Caco-2 (cell line): ENCODE results near the gene FAM89B. TPM values are rescaled to one million over a fixed set of nuclear protein-coding genes. Genes with fewer than 3 reads are reported as not detected.

Experiments used
- BruUV-seq: library from RNA; stranded (reverse); fragments of 400-500 nt; replicated peaks from 2 replicates; lab custom pipeline; 2021; lab: Mats Ljungman, UMichigan
- CTCF ChIA-PET: fragments of 300-600 bp; sonication (Branson Sonifier 250); formaldehyde crosslinking; loops from one replicate; lab custom pipeline; 2022; ENCODE audit warnings: antibody characterized with exemption; lab: Charles Lee
- POLR2A ChIA-PET: fragments of 300-600 bp; sonication (Branson Sonifier 250); formaldehyde crosslinking; loops from one replicate; lab custom pipeline; 2022; ENCODE audit warnings: antibody characterized with exemption; lab: Charles Lee
- DNase-seq, 2 experiments: peaks; one replicate each; pipeline versions ENCODE4 v3.0.0 to v3.0.0-alpha.2; 2020 to 2022
- H3K27me3 ChIP-seq: replicated peaks from 2 replicates; pipeline ENCODE4 v1.6.0; 2011; ENCODE audit warnings: low read length; ENCODE audit not compliant: control insufficient read depth, insufficient read depth
- H3K36me3 ChIP-seq: 2 replicates; pipeline ENCODE4 v1.5.1; 2011; ENCODE audit warnings: low read length; ENCODE audit not compliant: control insufficient read depth, insufficient read depth
- H3K4me1 ChIP-seq: fragments of 250-450 bp; sonication (Bioruptor Pico); 2 replicates; pipeline ENCODE4 v1.5.1; 2020; ENCODE audit warnings: mild to moderate bottlenecking
- H3K4me3 ChIP-seq: 2 replicates; pipeline ENCODE4 v1.5.1; 2011; ENCODE audit warnings: low read depth, mild to moderate bottlenecking, control low read depth, low read length
- H3K9me3 ChIP-seq: fragments of 250-450 bp; sonication (Bioruptor Pico); 2 replicates; pipeline ENCODE4 v1.5.1; 2020; ENCODE audit warnings: mild to moderate bottlenecking, moderate library complexity
- H3K27ac Mint-ChIP-seq: one replicate; pipeline ENCODE4 v1.8.0; 2022; ENCODE audit warnings: mixed read lengths; ENCODE audit not compliant: unreplicated experiment
- H3K27me3 Mint-ChIP-seq: one replicate; pipeline ENCODE4 v1.8.0; 2022; ENCODE audit warnings: mixed read lengths; ENCODE audit not compliant: insufficient read depth, unreplicated experiment
- H3K36me3 Mint-ChIP-seq: one replicate; pipeline ENCODE4 v1.8.0; 2022; ENCODE audit warnings: mild to moderate bottlenecking, mixed read lengths; ENCODE audit not compliant: insufficient read depth, unreplicated experiment
- H3K4me1 Mint-ChIP-seq: one replicate; pipeline ENCODE4 v1.8.0; 2022; ENCODE audit warnings: low read depth, mixed read lengths; ENCODE audit not compliant: unreplicated experiment
- H3K4me3 Mint-ChIP-seq: one replicate; pipeline ENCODE4 v1.8.0; 2022; ENCODE audit warnings: mild to moderate bottlenecking, moderate library complexity, mixed read lengths; ENCODE audit not compliant: unreplicated experiment
- H3K9me3 Mint-ChIP-seq: one replicate; pipeline ENCODE4 v1.8.0; 2022; ENCODE audit warnings: mixed read lengths; ENCODE audit not compliant: unreplicated experiment
- CTCF ChIP-seq, 2 experiments: fragments of 200-600 bp in 1 of 2; IDR thresholded peaks; 1 replicate in 1 of 2; 2 replicates in 1 of 2; pipeline versions ENCODE4 v1.5.1 to v1.8.0; 2011 to 2022; ENCODE audit warnings: antibody characterized with exemption in 1 of 2, control low read depth in 1 of 2, inconsistent platforms in 1 of 2, low read depth in 1 of 2, low read length in 1 of 2, mild to moderate bottlenecking in 1 of 2, moderate library complexity in 1 of 2; ENCODE audit not compliant: insufficient read depth in 1 of 2, severe bottlenecking in 1 of 2, unreplicated experiment in 1 of 2
- intact Hi-C: fragments of 100-400 bp; cut with micrococcal nuclease; formaldehyde crosslinking; loops from one replicate; pipeline ENCODE4 v1.10.0; 2022; ENCODE audit not compliant: unreplicated experiment
- total RNA-seq: library from RNA; stranded (reverse); gene quantifications from 2 replicates; pipeline ENCODE4 v1.2.3, GENCODE V29; 2022

FAM89B gene
- total RNA-seq, 1 experiment from 2014 or later = 26.9 TPM

DNA sequence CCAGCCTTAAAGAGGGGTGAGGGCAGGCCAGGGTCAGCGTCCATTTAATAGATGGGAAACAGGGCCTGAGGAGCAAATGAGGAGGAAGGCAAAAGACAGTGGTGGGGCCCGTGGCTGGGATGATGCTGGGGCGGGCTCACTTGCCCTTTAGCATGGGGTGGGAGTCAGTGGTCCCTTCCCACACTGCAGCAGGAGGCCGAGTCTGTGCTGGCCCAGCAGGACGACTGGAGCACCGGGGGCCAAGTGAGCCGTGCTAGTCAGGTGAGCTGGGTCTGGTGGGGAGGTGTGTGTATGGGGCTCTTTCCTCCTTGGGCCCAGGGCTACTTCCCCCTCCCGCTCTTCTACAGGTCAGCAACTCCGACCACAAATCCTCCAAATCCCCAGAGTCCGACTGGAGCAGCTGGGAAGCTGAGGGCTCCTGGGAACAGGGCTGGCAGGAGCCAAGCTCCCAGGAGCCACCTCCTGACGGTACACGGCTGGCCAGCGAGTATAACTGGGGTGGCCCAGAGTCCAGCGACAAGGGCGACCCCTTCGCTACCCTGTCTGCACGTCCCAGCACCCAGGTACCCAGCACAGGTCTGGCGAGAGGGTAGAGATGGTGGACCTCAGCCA lies 34.6 kb upstream of the FAM89B start:
- H3K4me3 ChIP-seq = no peak overlapping the region
- TF ChIP-seq CTCF (IDR thresholded peaks at IDR 0.05; ENCODE audit: insufficient read depth in 1 of 2, low read depth in 1 of 2, low read length in 1 of 2, severe bottlenecking in 1 of 2, unreplicated experiment in 1 of 2) = no peak
- ChIA-PET POLR2A (no interaction called here), CTCF (no interaction called here)
- no peak for DNase-seq
- Mint-ChIP-seq H3K36me3 (peaks cover 79% of the 10 kb centered on the region), H3K4me1 (peaks cover 15% of the 10 kb centered on the region), H3K4me3 (peak overlapping the region; percentile 14), H3K27ac (peak overlapping the region; percentile 84), H3K27me3 (no peaks in the 10 kb centered on the region), H3K9me3 (no peaks in the 10 kb centered on the region)
- intact Hi-C loops = no loop called here
- peaks cover 13% of the 10 kb centered on the region for H3K4me1 ChIP-seq
- no peaks in the 10 kb centered on the region for H3K9me3 ChIP-seq
- no TSS peak for BruUV-seq
- no peaks in the 10 kb centered on the region for H3K27me3 ChIP-seq
- peaks cover 5% of the 10 kb centered on the region; the same call in 1 of the 2 replicates for H3K36me3 ChIP-seq

- BruUV-seq = TSS peak; percentile 62
- H3K9me3 Mint-ChIP-seq = no peaks in the 10 kb centered on the region
- ChIA-PET CTCF (interaction anchor here (1.4 kb wide), 1 partner anchor 32 kb away, joined by 4 read pairs; the partner anchor contains the start of gene ZNRD2), POLR2A (no interaction called here)
- H3K27me3 Mint-ChIP-seq = no peaks in the 10 kb centered on the region
- Histone ChIP-seq H3K4me1 (peaks cover 13% of the 10 kb centered on the region), H3K27me3 (no peaks in the 10 kb centered on the region), H3K36me3 (peaks cover 7% of the 10 kb centered on the region; the same call in 1 of the 2 replicates), H3K4me3 (no peak overlapping the region), H3K9me3 (no peaks in the 10 kb centered on the region)
- TF ChIP-seq CTCF (IDR thresholded peaks at IDR 0.05; ENCODE audit: insufficient read depth in 1 of 2, low read depth in 1 of 2, low read length in 1 of 2, severe bottlenecking in 1 of 2, unreplicated experiment in 1 of 2) = no peak
- intact Hi-C loops = no loop called here
- H3K36me3 Mint-ChIP-seq = peaks cover 77% of the 10 kb centered on the region
- no peak overlapping the region for H3K27ac Mint-ChIP-seq
- DNase-seq = no peak
- peaks cover 18% of the 10 kb centered on the region for H3K4me1 Mint-ChIP-seq
- H3K4me3 Mint-ChIP-seq = no peak overlapping the region
Observed at GRCh38 chr11:65538232-65538914, 34.0 kb upstream of the FAM89B start.

DNA sequence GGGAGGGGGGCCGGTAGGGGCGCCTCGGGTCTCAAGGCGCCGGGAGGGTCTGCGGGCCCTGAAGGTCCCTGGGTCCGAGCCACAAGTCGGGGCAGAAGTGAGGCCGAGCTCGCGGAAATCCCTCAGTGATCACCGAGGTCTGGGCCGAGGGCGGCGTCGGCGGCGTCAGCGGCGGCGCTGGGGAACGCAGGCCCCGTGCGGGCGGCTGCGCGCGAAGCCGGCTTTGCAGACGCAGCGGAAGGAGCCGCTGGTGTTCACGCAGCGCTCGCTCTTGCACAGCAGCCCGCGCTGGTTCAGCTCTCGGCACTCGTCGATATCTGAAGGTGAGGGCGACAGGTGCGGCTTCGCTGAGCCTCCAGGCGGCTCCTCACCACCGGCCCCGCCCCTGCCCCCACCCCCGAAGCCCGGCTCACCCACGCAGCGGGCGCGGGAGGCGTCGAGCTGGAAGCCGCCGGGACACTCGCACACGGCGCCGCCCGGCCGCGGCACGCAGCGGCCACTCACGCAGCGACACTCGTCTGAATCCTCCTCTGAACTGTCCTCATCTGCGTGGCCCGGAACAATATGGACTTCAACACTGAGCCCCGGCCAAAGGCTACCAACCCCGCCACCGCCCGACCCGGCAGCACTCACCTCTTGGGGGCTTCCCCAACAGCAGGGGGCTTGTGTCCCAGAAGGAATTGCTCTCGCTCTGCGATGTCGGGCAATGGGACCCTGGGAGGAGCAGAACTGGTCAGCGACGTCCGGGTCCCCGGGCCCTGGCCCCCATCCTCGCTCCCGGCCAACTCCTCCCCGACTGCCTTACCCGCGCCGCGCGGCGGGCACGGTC lies 33.2 kb upstream of the FAM89B start:
- no peak overlapping the region for H3K27ac Mint-ChIP-seq
- Histone ChIP-seq H3K27me3 (no peaks in the 10 kb centered on the region), H3K4me1 (peaks cover 13% of the 10 kb centered on the region), H3K9me3 (no peaks in the 10 kb centered on the region), H3K36me3 (peaks cover 7% of the 10 kb centered on the region; the same call in 1 of the 2 replicates), H3K4me3 (no peak overlapping the region)
- H3K27me3 Mint-ChIP-seq = no peaks in the 10 kb centered on the region
- TSS peak; percentile 31 for BruUV-seq
- H3K9me3 Mint-ChIP-seq = no peaks in the 10 kb centered on the region
- POLR2A ChIA-PET = no interaction called here
- H3K36me3 Mint-ChIP-seq = peaks cover 72% of the 10 kb centered on the region
- no peak for TF ChIP-seq CTCF (IDR thresholded peaks at IDR 0.05; ENCODE audit: insufficient read depth in 1 of 2, low read depth in 1 of 2, low read length in 1 of 2, severe bottlenecking in 1 of 2, unreplicated experiment in 1 of 2)
- H3K4me1 Mint-ChIP-seq = peaks cover 20% of the 10 kb centered on the region
- no peak overlapping the region for H3K4me3 Mint-ChIP-seq
- DNase-seq = no peak
- intact Hi-C loops = no loop called here
- CTCF ChIA-PET = interaction anchor here (1.4 to 2.7 kb wide), 2 partner anchors 12 to 31 kb away, joined by 4 to 18 read pairs; partner anchors contain the start of gene ZNRD2
